Thyroid gland (tissue), 4 donors: ENCODE results near the gene FBXO3.

Experiments
- CTCF ChIP-seq, 6 experiments: fragments of 200-600 bp in 3 of 6; fragments of 450-650 bp in 3 of 6; sonication (generic) in 3 of 6; IDR thresholded peaks; one replicate each; pipeline ENCODE4 v1.5.1; 2016 to 2019; ENCODE audit warnings: antibody characterized with exemption in 6 of 6, mild to moderate bottlenecking in 2 of 6, inconsistent platforms in 1 of 6, moderate library complexity in 1 of 6
- POLR2A ChIP-seq, 2 donors: fragments of 450-650 bp; IDR thresholded peaks; one replicate each; pipeline ENCODE4 v1.6.1; 2017; ENCODE audit warnings: antibody characterized with exemption in 2 of 2, mild to moderate bottlenecking in 2 of 2, moderate library complexity in 1 of 2

DNA sequence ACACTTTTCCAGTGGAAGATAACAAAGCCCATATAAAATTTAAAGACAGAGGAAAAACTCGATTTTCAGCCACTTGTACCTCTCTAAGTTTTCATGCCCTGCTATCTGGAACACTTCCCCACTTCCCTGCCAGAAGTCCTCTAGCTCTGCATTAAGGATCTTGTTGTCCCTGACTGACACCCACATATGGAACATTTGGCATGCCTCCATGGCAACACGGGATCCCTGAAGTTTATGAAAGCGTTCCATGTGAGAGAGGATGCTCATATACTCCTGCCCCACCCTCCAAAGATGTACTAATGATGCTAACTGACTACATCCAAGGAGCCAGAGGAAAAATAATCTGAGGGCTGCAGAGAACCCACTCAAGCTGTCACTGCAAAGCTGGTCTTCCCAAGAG, 64.9 kb downstream of the FBXO3 start:
- TF ChIP-seq POLR2A (IDR thresholded peaks at IDR 0.05) (no peak), CTCF (IDR thresholded peaks at IDR 0.05) (no peak)
